ENCODE measurements around the gene LY6G6F.
A peak's percentile ranks its signal among the peaks of the same experiment; 100 is the strongest.

The LY6G6F gene

GRCh38 chr6:31739639-31740396 is 33.2 kb downstream of the LY6G6F start, which contains the start of gene MSH5:
MSH5 (plus strand) TSS chr6:31740005; CDS start chr6:31740467, 462 bp downstream.
- peak; percentile 100 for DNase-seq (ENCODE audit: low spot score)

GRCh38 chr6:31740397-31741223 is 33.9 kb downstream of the LY6G6F start:
- peak; percentile 25 for DNase-seq (ENCODE audit: low spot score)

GRCh38 chr6:31741815-31742214 is 35.1 kb downstream of the LY6G6F start:
- DNase-seq (ENCODE audit: low spot score) = no peak

- no peak for DNase-seq (ENCODE audit: low spot score)
These were observed 36.2 kb downstream of the LY6G6F start for GRCh38 chr6:31742894-31743293.

GRCh38 chr6:31744422-31744821 is 37.8 kb downstream of the LY6G6F start:
- no peak for DNase-seq (ENCODE audit: low spot score)

- no peak for DNase-seq (ENCODE audit: low spot score)
These were observed 42.8 kb downstream of the LY6G6F start for GRCh38 chr6:31749301-31750036.

GRCh38 chr6:31750411-31751022 is 43.9 kb downstream of the LY6G6F start:
- no peak for DNase-seq (ENCODE audit: low spot score)

- no peak for DNase-seq (ENCODE audit: low spot score)
These were observed 46.2 kb downstream of the LY6G6F start for GRCh38 chr6:31752739-31753319.

GRCh38 chr6:31758281-31758680 is 51.6 kb downstream of the LY6G6F start:
- no peak for DNase-seq (ENCODE audit: low spot score)

Measured in activated CD4-positive, alpha-beta T cell treated with anti-CD3 and anti-CD28 coated beads, Interleukin-2, Interleukin-4, amounts not matched to agents 100 ng/mL and 50 ng/mL, durations not matched to agents 16 hours and 8 hours (primary cell).